ENCODE data around the gene UXS1.

The UXS1 gene

DNA sequence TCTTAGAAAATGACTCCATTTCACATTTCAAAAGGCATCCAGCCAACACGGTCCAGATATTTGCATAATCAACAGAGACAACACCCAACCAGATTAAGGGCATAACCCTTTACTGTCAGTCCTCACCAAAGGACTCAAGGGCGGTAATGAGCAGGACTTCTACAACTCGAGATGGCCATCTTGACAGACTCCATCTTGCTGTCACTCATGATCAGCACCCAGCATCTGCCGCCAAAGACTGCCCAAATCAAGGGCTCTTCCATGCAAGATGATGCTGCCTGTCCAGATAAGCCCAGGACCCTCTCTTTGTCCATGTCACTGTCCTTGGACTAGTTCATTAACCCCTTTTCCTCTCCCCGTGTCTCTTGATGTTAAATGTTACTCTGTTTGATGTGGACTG, 77.9 kb downstream of the UXS1 start:
- H3K4me1 ChIP-seq (ENCODE audit: insufficient read depth, low read length), result peaks cover 4% of the 10 kb centered on the region
- no peak overlapping the region for H2AFZ ChIP-seq (ENCODE audit: low read depth, low read length)
- peaks cover 41% of the 10 kb centered on the region for H3K36me3 ChIP-seq (ENCODE audit: insufficient read depth, low read length)
- H3K9me3 ChIP-seq (ENCODE audit: low read length), result no peaks in the 10 kb centered on the region
- no peak overlapping the region for H3K4me3 ChIP-seq (ENCODE audit: low read length)
- H3K27me3 ChIP-seq (ENCODE audit: insufficient read depth, low read length), result no peaks in the 10 kb centered on the region

DNA sequence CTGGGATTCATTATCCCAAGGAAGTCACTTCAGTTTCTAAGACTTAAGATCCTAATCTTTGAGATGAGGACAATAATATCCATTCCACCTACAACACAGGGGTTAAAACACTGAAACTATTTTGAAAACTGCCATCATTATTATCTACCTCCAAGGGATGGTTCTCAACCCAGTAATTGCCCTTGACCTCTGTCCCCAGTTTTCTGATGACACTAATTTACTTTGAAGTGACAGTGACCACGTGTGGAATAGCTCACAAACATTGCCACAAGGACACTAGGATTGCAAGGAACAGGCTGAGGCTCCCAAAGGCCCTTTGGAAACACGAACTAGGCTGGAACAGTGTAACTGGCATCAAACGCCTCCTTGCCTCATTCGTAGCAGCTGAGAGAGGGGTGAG, 78.4 kb downstream of the UXS1 start:
- no peaks in the 10 kb centered on the region for H3K9me3 ChIP-seq (ENCODE audit: low read length)
- H3K27me3 ChIP-seq (ENCODE audit: insufficient read depth, low read length), result no peaks in the 10 kb centered on the region
- peaks cover 7% of the 10 kb centered on the region for H3K4me1 ChIP-seq (ENCODE audit: insufficient read depth, low read length)
- H2AFZ ChIP-seq (ENCODE audit: low read depth, low read length), result no peak overlapping the region
- peaks cover 41% of the 10 kb centered on the region for H3K36me3 ChIP-seq (ENCODE audit: insufficient read depth, low read length)
- no peak overlapping the region for H3K4me3 ChIP-seq (ENCODE audit: low read length)

DNA sequence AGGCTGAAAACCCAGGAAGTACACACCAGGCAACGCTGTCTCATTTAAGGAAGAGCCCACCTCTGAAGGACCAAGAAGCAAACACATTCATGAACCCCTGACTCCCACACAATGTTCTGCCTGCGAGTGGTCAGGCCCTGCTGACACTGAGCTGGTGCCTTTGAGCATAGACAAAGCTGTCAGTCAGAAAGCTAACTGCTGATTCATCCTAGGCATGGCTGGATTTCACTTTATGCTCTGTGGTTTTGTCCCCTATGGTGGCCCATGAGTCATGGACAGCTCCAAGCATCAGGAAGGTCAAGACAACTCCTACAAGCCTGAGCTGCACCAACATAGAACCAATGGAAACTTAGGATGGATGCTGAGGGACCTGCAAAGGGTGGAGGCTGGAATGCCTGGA, 78.9 kb downstream of the UXS1 start:
- H3K9me3 ChIP-seq (ENCODE audit: low read length), result no peaks in the 10 kb centered on the region
- peaks cover 38% of the 10 kb centered on the region for H3K36me3 ChIP-seq (ENCODE audit: insufficient read depth, low read length)
- peaks cover 11% of the 10 kb centered on the region for H3K4me1 ChIP-seq (ENCODE audit: insufficient read depth, low read length)
- H3K27me3 ChIP-seq (ENCODE audit: insufficient read depth, low read length), result no peaks in the 10 kb centered on the region
- H2AFZ ChIP-seq (ENCODE audit: low read depth, low read length), result no peak overlapping the region
- no peak overlapping the region for H3K4me3 ChIP-seq (ENCODE audit: low read length)

DNA sequence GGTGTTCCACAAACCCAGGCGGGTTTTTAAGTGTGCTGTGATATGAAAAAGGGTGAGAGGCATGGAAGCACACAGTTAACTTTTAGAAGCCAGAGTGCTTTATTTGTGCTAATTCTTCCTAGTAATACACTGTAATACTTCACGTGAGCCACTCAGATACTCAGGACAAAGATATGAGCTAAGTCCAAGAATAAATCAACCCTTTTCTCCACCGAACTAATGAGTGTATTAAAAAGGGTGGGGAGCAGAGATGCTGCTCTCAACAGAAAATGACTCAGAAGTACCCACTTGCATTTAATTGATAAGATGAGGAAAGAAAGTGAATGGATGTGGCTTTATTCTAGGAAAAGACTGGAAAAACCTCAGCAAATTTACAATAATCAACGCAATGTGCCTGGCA, 79.9 kb downstream of the UXS1 start:
- Histone ChIP-seq H3K27me3 (ENCODE audit: insufficient read depth, low read length) (no peaks in the 10 kb centered on the region), H2AFZ (ENCODE audit: low read depth, low read length) (no peak overlapping the region), H3K4me3 (ENCODE audit: low read length) (no peak overlapping the region), H3K4me1 (ENCODE audit: insufficient read depth, low read length) (peaks cover 22% of the 10 kb centered on the region), H3K9me3 (ENCODE audit: low read length) (no peaks in the 10 kb centered on the region), H3K36me3 (ENCODE audit: insufficient read depth, low read length) (peaks cover 34% of the 10 kb centered on the region)

DNA sequence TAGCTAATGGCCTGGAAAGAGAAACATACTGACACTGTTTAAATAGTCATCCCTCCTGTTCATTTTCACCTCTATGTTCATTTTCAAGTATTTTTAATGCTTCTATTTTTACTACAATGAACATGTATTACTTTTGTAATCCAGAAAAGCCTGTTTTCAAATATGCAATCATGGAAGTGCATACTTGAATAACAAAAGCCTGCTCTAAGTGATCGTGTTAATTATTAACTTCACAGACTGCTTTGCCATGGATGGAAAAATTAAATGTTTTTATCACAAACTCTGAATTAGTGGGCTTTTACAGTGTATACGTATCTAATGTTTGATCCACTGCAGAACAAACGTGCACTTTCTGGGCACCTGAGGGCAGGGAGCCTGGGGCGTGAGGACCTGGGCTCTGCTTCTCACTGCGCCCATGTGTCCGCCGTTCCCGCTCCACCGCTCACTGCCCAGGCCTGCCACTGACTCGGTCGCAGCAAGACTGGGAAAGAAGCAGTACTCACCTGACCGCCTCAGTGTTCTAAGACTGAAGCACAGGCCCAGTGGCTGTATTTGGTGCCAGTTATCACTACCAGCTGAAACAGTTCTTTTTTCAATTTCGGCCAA, 80.6 kb downstream of the UXS1 start:
- Histone ChIP-seq H3K4me3 (ENCODE audit: low read length) (no peak overlapping the region), H3K36me3 (ENCODE audit: insufficient read depth, low read length) (peaks cover 36% of the 10 kb centered on the region), H3K4me1 (ENCODE audit: insufficient read depth, low read length) (peaks cover 23% of the 10 kb centered on the region), H2AFZ (ENCODE audit: low read depth, low read length) (no peak overlapping the region), H3K27me3 (ENCODE audit: insufficient read depth, low read length) (no peaks in the 10 kb centered on the region), H3K9me3 (ENCODE audit: low read length) (no peaks in the 10 kb centered on the region)

DNA sequence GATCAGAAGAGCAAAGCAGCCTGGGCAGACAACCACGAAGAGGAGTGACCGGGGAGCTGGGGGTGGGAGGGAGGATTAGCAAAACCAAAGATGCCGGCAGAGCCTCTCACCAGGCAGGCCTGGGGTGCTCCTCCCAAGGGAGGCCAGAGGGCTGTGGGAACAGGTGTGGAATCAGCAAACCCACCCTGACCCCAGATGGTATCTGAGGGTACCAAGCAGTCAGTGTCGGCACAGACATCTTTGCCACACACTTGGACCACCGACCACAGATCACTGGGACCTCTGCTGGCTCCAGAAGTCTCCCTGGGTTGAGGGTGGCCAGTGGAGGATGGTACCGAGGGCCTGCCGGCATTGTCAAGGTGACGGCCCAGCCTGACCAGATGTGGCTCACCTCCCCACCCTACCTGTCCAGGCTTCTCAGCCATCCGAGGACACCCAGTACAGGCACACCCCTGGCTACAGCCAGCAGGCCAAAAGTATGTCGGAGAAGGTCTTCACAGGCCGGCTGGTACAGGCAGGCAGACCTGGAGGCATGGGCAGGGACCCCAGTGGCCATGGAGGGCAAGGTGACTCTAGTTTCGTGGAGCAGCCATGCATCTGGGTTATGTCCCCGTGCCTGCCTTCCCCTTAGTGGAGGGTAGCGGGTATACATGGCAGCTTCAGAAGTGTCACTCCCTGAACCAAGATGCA, 82.1 kb downstream of the UXS1 start:
- Histone ChIP-seq H3K4me3 (ENCODE audit: low read length) (no peak overlapping the region), H3K27me3 (ENCODE audit: insufficient read depth, low read length) (no peaks in the 10 kb centered on the region), H2AFZ (ENCODE audit: low read depth, low read length) (no peak overlapping the region), H3K9me3 (ENCODE audit: low read length) (no peaks in the 10 kb centered on the region), H3K36me3 (ENCODE audit: insufficient read depth, low read length) (peaks cover 31% of the 10 kb centered on the region), H3K4me1 (ENCODE audit: insufficient read depth, low read length) (peaks cover 23% of the 10 kb centered on the region)

DNA sequence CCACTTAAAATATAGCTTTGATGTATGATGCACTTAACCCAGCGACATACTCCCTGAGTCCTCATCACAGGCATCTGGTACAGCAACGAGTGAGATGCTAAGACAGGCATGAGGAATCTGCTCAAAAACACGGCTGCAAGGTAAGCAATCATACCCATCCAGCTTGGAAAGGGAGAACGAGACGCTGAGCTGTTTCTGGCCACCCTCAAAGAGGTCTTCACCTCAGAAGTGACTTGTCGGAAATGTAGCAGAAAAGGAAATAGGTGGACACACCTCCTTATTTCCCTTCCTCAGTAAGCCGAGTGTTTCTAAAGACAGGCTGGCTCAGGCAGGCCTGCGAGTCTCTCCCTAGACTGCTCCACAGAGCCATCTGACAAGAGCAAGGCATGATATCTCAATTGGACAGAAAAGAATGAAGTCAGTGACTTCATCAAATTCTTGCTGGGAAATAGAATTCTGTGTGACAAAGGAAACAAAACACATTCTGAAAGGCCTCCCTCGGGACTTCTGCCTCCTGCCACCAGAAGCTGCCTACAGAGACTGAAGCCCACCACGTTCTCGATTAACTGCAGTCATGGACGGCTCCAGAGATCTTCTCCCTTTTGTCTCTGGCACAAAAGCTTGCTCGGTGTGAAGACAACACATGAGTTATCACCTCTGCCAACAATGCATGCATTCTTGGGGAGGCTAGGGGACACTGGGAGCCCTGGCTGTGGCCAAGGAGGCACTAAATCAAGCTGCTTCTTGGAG, 84.3 kb downstream of the UXS1 start:
- peaks cover 34% of the 10 kb centered on the region for H3K36me3 ChIP-seq (ENCODE audit: insufficient read depth, low read length)
- H3K9me3 ChIP-seq (ENCODE audit: low read length), result no peaks in the 10 kb centered on the region
- H3K4me1 ChIP-seq (ENCODE audit: insufficient read depth, low read length), result peaks cover 19% of the 10 kb centered on the region
- H3K27me3 ChIP-seq (ENCODE audit: insufficient read depth, low read length), result no peaks in the 10 kb centered on the region
- no peak overlapping the region for H3K4me3 ChIP-seq (ENCODE audit: low read length)
- no peak overlapping the region for H2AFZ ChIP-seq (ENCODE audit: low read depth, low read length)

DNA sequence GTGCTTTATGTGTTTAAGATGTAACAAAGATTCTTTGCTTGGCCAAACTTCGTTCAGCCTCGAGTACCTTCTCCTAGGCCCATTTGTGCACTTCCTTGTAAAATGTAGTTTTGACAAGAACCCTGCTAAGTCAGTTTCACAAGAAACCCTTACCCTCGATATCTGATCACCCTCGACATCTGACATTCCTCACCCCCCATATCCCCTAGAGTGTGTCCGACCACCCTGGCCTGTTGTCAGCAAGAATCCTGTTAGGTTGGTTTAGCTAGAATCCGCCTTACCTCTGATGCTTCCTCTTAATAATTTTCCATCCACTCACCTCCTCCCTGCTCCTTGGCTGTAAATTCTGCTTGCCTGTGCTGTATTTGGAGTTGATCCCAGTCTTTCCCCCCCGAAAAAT, 85.3 kb downstream of the UXS1 start:
- Histone ChIP-seq H3K4me1 (ENCODE audit: insufficient read depth, low read length) (peaks cover 19% of the 10 kb centered on the region), H2AFZ (ENCODE audit: low read depth, low read length) (no peak overlapping the region), H3K4me3 (ENCODE audit: low read length) (no peak overlapping the region), H3K27me3 (ENCODE audit: insufficient read depth, low read length) (no peaks in the 10 kb centered on the region), H3K36me3 (ENCODE audit: insufficient read depth, low read length) (peaks cover 36% of the 10 kb centered on the region), H3K9me3 (ENCODE audit: low read length) (no peaks in the 10 kb centered on the region)

DNA sequence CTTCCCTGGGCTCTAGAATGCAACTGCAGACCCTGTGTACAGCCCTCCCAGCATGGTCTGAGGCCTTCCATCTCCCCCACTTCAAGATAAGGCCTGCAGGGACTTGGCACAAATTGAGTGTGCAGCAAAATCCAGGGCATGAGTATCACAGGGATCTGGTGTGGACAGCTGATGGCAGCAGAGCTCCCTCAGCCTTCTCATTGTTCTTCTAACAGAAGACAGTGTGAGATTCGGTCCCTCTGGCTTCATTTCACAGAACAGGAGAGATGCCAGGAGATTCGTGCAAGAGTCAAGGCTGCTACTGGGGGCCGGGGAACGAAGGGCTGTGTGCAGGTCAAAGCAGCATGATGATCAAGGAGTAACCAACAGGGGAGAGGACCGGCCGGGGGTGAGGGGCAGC, 85.8 kb downstream of the UXS1 start:
- Histone ChIP-seq H3K27me3 (ENCODE audit: insufficient read depth, low read length) (no peaks in the 10 kb centered on the region), H3K9me3 (ENCODE audit: low read length) (no peaks in the 10 kb centered on the region), H3K4me1 (ENCODE audit: insufficient read depth, low read length) (peaks cover 20% of the 10 kb centered on the region), H3K36me3 (ENCODE audit: insufficient read depth, low read length) (peaks cover 36% of the 10 kb centered on the region), H3K4me3 (ENCODE audit: low read length) (no peak overlapping the region), H2AFZ (ENCODE audit: low read depth, low read length) (no peak overlapping the region)

DNA sequence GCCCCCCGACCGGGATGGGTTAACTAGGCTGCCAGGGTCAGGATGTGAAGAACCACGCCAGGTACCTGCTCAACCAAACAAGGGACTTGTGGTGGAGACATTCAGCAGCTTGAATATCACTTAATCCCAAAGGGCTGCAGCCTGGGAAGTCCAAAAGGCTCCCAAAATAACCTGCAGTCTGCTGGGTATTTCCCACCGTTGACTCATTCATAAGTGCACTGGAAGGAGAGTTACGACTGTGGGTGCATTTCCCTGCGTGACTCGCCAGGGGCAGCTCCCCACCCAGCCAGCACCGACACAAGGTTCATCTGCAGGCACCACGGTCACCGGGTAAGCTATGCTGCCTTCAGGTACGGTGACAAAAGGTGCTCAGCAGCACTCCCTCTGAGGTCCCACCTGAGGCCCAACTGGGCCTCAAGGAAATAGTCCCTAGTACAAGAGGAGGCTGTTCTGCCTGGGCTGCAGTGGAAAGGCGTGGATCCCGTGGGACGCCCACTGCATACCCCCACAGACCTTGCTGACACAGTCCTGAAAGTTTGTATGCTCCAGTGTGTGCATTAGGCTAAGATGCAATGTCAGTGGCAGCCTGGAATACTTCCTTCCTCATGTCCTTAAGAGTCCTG, 86.5 kb downstream of the UXS1 start:
- Histone ChIP-seq H3K9me3 (ENCODE audit: low read length) (no peaks in the 10 kb centered on the region), H3K4me3 (ENCODE audit: low read length) (no peak overlapping the region), H3K36me3 (ENCODE audit: insufficient read depth, low read length) (peaks cover 36% of the 10 kb centered on the region), H3K27me3 (ENCODE audit: insufficient read depth, low read length) (no peaks in the 10 kb centered on the region), H3K4me1 (ENCODE audit: insufficient read depth, low read length) (peaks cover 22% of the 10 kb centered on the region), H2AFZ (ENCODE audit: low read depth, low read length) (no peak overlapping the region)

DNA sequence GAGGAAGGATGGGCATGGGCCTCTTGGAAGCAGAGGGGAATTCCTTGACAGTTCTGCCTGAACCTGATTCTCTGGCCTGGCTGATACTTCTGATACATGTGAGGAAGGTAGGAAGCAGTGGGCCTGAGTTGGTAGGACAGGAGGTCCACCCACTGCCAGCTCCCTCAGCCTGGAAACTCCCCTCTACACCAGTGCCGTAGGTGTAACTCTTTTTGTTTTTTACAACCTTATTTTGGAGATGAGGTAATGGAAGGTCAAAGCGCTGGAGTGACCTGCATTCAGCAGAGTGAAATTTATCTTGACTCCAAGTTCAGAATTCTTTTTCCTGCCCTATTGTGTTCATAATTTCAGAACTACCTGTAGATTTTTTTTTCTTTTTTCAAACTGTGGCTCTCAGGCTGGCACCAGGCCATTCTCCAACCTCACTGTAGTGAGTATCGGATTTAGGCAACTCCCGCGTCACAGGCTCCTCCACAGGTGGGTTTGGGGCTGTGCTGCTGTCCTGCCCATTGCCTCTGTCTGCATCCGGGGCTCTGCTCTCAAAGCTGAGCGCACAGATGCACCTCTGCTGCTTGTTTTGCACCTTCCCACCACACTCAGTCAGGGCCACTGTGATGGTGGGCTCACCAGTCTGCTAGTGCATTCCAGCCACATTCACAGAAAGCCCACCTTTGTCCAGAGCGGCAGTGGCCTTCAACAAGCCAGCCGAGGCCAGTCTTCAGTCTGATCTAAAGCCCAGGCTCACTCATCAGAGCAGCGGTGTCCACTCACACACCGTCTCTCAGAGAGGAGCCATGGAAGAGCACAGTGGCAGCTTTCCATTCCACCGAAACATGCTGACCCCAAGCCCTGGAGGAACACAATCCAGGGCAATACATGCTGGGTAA, 87.2 kb downstream of the UXS1 start:
- H3K36me3 ChIP-seq (ENCODE audit: insufficient read depth, low read length), result peaks cover 28% of the 10 kb centered on the region
- peaks cover 22% of the 10 kb centered on the region for H3K4me1 ChIP-seq (ENCODE audit: insufficient read depth, low read length)
- H2AFZ ChIP-seq (ENCODE audit: low read depth, low read length), result no peak overlapping the region
- H3K9me3 ChIP-seq (ENCODE audit: low read length), result no peaks in the 10 kb centered on the region
- no peak overlapping the region for H3K4me3 ChIP-seq (ENCODE audit: low read length)
- no peaks in the 10 kb centered on the region for H3K27me3 ChIP-seq (ENCODE audit: insufficient read depth, low read length)

DNA sequence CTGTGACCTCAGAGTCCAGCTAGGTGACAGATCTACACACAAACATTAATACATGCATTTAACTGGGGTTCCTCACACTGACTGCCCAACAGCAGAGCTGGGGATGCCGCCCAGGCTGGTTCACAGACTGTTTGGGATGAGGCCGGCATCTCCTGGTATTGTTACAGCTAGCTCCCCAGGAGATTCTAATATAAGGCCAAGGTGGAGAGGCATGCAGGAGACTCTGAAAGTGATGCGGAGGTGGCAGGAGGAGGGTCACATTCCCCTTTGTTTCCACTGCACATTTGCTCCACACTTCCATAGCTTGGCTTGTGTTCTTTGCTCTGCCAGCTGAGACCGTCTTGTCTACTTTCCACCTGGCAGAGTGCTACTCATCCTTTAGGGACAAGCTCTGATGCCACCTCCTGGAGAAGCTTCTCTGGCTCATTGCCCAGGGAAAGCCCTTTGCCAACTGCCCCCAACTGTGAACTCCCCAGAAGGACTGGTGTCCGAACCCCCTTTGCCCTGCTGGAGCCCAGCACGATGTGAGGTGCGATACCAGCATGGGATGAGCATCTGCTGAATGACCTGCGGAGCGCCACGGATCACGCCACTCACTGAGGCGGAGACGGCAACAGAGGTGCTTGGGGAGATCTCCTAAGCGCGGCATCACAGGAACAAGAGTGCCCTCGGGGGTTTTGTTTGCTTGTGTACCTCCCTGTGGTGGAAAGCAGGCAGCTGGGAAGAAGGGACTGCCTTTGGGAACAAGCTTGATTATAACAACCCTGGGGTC, 88.8 kb downstream of the UXS1 start:
- Histone ChIP-seq H3K36me3 (ENCODE audit: insufficient read depth, low read length) (peaks cover 22% of the 10 kb centered on the region), H3K4me3 (ENCODE audit: low read length) (no peak overlapping the region), H2AFZ (ENCODE audit: low read depth, low read length) (no peak overlapping the region), H3K4me1 (ENCODE audit: insufficient read depth, low read length) (peaks cover 16% of the 10 kb centered on the region), H3K9me3 (ENCODE audit: low read length) (no peaks in the 10 kb centered on the region), H3K27me3 (ENCODE audit: insufficient read depth, low read length) (no peaks in the 10 kb centered on the region)
